ENCODE measurements around the gene MBD1. TPM values are rescaled to one million over a fixed set of nuclear protein-coding genes. Genes with fewer than 3 reads are reported as not detected.
"Not testable (repeated sequence)": the region's sequence is repeated elsewhere in the genome, so short reads cannot be mapped to it uniquely, and the experiment has no call there.

The MBD1 gene
- total RNA-seq, 6 experiments from 2014 or later = 48.3 to 56.0 (median 53.1) TPM

GRCh38 chr18:50262977-50263376 is 18.3 kb downstream of the MBD1 start:
- Mint-ChIP-seq H3K4me3 (no peak overlapping the region), H3K36me3 (ENCODE audit: low read depth) (peaks cover 12% of the 10 kb centered on the region), H3K27me3 (ENCODE audit: insufficient read depth) (peaks cover 2% of the 10 kb centered on the region), H3K4me1 (ENCODE audit: low read depth) (peaks cover 18% of the 10 kb centered on the region), H3K27ac (no peak overlapping the region), H3K9me3 (no peaks in the 10 kb centered on the region)
- DNase-seq = no peak
- no peak for TF ChIP-seq CTCF (IDR thresholded peaks at IDR 0.05)

- H3K4me3 Mint-ChIP-seq = no peak overlapping the region
- no peak for DNase-seq
- no peak for TF ChIP-seq CTCF (IDR thresholded peaks at IDR 0.05)
- H3K9me3 Mint-ChIP-seq = no peaks in the 10 kb centered on the region
- no peaks in the 10 kb centered on the region for H3K4me1 Mint-ChIP-seq (ENCODE audit: low read depth)
- no peak overlapping the region for H3K27ac Mint-ChIP-seq
- H3K36me3 Mint-ChIP-seq (ENCODE audit: low read depth) = no peaks in the 10 kb centered on the region
- H3K27me3 Mint-ChIP-seq (ENCODE audit: insufficient read depth) = no peaks in the 10 kb centered on the region; the same call in 1 of the 2 replicates
Observed at GRCh38 chr18:50250935-50251334, 30.4 kb downstream of the MBD1 start.

DNA sequence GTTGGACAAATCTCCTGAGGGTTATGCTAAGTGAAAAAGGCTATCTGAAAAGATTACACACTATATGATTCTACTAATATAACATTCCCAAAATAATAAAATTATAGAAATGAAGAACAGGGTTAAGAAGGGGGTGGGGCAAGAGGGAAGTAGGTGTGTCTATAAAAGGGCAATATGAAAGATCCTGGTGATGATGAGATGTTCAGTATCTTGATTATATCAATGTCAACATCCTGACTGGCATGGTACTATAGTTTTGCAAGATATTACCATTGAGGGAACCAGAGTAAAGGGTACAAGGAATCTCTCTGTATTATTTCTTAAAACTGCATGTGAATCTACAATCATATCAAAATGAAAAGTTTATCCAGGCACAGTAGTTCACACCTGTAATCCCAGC is 31.7 kb downstream of the MBD1 start:
- Mint-ChIP-seq H3K36me3 (ENCODE audit: low read depth) (no peaks in the 10 kb centered on the region), H3K4me3 (no peak overlapping the region), H3K27ac (no peak overlapping the region), H3K9me3 (no peaks in the 10 kb centered on the region), H3K27me3 (ENCODE audit: insufficient read depth) (no peaks in the 10 kb centered on the region; the same call in 1 of the 2 replicates), H3K4me1 (ENCODE audit: low read depth) (no peaks in the 10 kb centered on the region)
- no peak for DNase-seq
- TF ChIP-seq CTCF (IDR thresholded peaks at IDR 0.05) = no peak

GRCh38 chr18:50247561-50247960 is 33.8 kb downstream of the MBD1 start:
- H3K27ac Mint-ChIP-seq = no peak overlapping the region
- H3K36me3 Mint-ChIP-seq (ENCODE audit: low read depth) = no peaks in the 10 kb centered on the region
- peaks cover 4% of the 10 kb centered on the region; the same call in 1 of the 2 replicates for H3K27me3 Mint-ChIP-seq (ENCODE audit: insufficient read depth)
- H3K4me3 Mint-ChIP-seq = no peak overlapping the region
- no peak for DNase-seq
- peaks cover under 1% of the 10 kb centered on the region; the same call in 1 of the 2 replicates for H3K9me3 Mint-ChIP-seq
- H3K4me1 Mint-ChIP-seq (ENCODE audit: low read depth) = no peaks in the 10 kb centered on the region
- TF ChIP-seq CTCF (IDR thresholded peaks at IDR 0.05) = no peak

GRCh38 chr18:50241768-50242167 is 39.6 kb downstream of the MBD1 start:
- H3K4me3 Mint-ChIP-seq; H3K27me3 Mint-ChIP-seq (ENCODE audit: insufficient read depth); H3K4me1 Mint-ChIP-seq (ENCODE audit: low read depth); DNase-seq; H3K27ac Mint-ChIP-seq; H3K36me3 Mint-ChIP-seq (ENCODE audit: low read depth): not testable (repeated sequence)
- peaks cover 28% of the 10 kb centered on the region for H3K9me3 Mint-ChIP-seq

DNA sequence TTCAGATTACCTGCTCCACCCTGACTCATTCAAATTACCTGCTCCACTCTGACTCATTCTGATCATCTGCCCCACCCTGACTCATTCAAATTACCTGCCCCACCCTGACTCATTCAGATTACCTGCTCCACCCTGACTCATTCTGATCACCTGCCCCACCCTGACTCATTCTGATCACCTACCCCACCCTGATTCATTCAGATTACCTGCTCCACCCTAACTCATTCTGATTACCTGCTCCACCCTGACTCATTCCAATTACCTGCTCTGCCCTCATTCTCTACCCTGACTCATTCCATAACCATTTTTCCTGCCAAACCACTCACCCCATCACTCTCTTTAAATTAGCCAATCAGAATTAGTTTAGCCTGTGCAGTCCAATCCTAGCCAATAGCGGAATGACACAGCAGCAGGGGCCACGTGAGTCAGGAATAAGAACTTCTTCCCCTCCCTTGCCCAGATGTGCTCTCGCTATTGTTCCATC is 41.2 kb downstream of the MBD1 start:
- H3K4me3 Mint-ChIP-seq = no peak overlapping the region
- no peak for DNase-seq
- H3K36me3 Mint-ChIP-seq (ENCODE audit: low read depth) = no peaks in the 10 kb centered on the region; the same call in 1 of the 2 replicates
- H3K27me3 Mint-ChIP-seq (ENCODE audit: insufficient read depth) = peaks cover 6% of the 10 kb centered on the region
- TF ChIP-seq CTCF (IDR thresholded peaks at IDR 0.05) = no peak
- H3K4me1 Mint-ChIP-seq (ENCODE audit: low read depth) = no peaks in the 10 kb centered on the region
- no peak overlapping the region for H3K27ac Mint-ChIP-seq
- H3K9me3 Mint-ChIP-seq = peaks cover 28% of the 10 kb centered on the region

All from HFFc6 (cell line).